Non-pigmented ciliary epithelial cell (primary cell): Measurements from ENCODE around the gene GIGYF2.

Experiments
- DNase-seq: peaks from one replicate; pipeline ENCODE4 v3.0.0-alpha.2; 2010; ENCODE audit warnings: low read depth

Gene GIGYF2

GRCh38 chr2:232761301-232761907, 64.3 kb downstream of the GIGYF2 start:
- no peak for DNase-seq

GRCh38 chr2:232767866-232768265, 70.7 kb downstream of the GIGYF2 start:
- DNase-seq: no peak

GRCh38 chr2:232770207-232770606, 73.1 kb downstream of the GIGYF2 start:
- no peak for DNase-seq

GRCh38 chr2:232771870-232772269, 74.7 kb downstream of the GIGYF2 start:
- DNase-seq: no peak

GRCh38 chr2:232772531-232772930, 75.4 kb downstream of the GIGYF2 start:
- no peak for DNase-seq

- DNase-seq: no peak
Measured at GRCh38 chr2:232773815-232774214, 76.7 kb downstream of the GIGYF2 start.

- no peak for DNase-seq
Measured at GRCh38 chr2:232776435-232776834, 79.3 kb downstream of the GIGYF2 start, which contains the start of gene KCNJ13. Gene KCNJ13, minus strand, starts transcription at chr2:232776565. Its CDS starts 5,203 bp downstream, at chr2:232771362.

- no peak for DNase-seq
Measured at GRCh38 chr2:232777276-232777675, 80.1 kb downstream of the GIGYF2 start.

- DNase-seq: no peak
Measured at GRCh38 chr2:232779465-232779864, 82.3 kb downstream of the GIGYF2 start.

GRCh38 chr2:232779934-232780333, 82.8 kb downstream of the GIGYF2 start:
- no peak for DNase-seq

GRCh38 chr2:232781765-232782164, 84.6 kb downstream of the GIGYF2 start:
- peak; percentile 50 for DNase-seq

- DNase-seq: no peak
Measured at GRCh38 chr2:232783278-232783677, 86.1 kb downstream of the GIGYF2 start.

GRCh38 chr2:232787806-232788205, 90.7 kb downstream of the GIGYF2 start:
- no peak for DNase-seq

GRCh38 chr2:232789082-232789481, 92.0 kb downstream of the GIGYF2 start:
- no peak for DNase-seq

GRCh38 chr2:232791518-232791917, 94.4 kb downstream of the GIGYF2 start:
- no peak for DNase-seq

- DNase-seq: no peak
Measured at GRCh38 chr2:232793271-232793670, 96.1 kb downstream of the GIGYF2 start.

- DNase-seq: no peak
Measured at GRCh38 chr2:232794981-232795380, 97.8 kb downstream of the GIGYF2 start.

GRCh38 chr2:232795920-232796319, 98.8 kb downstream of the GIGYF2 start:
- DNase-seq: no peak

GRCh38 chr2:232798187-232798586, 101.1 kb downstream of the GIGYF2 start:
- no peak for DNase-seq

GRCh38 chr2:232800166-232800565, 103.0 kb downstream of the GIGYF2 start:
- DNase-seq: no peak

- DNase-seq: no peak
Measured at GRCh38 chr2:232802091-232802490, 105.0 kb downstream of the GIGYF2 start.

GRCh38 chr2:232809349-232810124, 112.4 kb downstream of the GIGYF2 start:
- DNase-seq: no peak

- no peak for DNase-seq
Measured at GRCh38 chr2:232810444-232810843, 113.3 kb downstream of the GIGYF2 start.

GRCh38 chr2:232815569-232815968, 118.4 kb downstream of the GIGYF2 start:
- DNase-seq: no peak
